GM19324 (cell line): Measurements from ENCODE around the gene FGF14.

Source experiments
- ATAC-seq: cut with Tn5 transposase; IDR thresholded peaks from one replicate; pipeline ENCODE4 v1.9.1; 2021; ENCODE audit warnings: mild to moderate bottlenecking, moderate library complexity; ENCODE audit not compliant: unreplicated experiment, low FRiP score

FGF14 gene

GRCh38 chr13:102261316-102261715 is 140.5 kb downstream of the FGF14 start:
- ATAC-seq = no peak

- ATAC-seq = no peak
Measured at GRCh38 chr13:102260256-102260655, 141.6 kb downstream of the FGF14 start.

DNA sequence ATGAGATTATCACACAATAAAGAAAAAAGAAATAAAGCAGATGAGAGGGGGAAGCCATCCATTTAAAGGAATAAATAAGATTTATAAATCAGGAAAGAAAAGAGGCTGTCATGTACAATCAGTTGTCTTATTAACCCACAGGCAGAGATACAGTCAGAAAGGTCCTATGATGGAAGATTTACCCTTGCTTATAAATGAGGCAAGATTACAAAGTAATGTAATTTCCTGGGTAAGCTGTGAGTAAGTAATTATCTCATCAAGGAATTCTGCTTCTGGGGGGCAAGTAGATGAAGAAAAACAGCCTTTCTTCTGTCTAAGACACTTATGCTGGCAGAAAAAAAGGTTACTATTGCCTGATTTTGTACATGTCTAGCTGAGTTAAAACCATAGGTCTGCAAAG is 146.4 kb downstream of the FGF14 start:
- no peak for ATAC-seq

DNA sequence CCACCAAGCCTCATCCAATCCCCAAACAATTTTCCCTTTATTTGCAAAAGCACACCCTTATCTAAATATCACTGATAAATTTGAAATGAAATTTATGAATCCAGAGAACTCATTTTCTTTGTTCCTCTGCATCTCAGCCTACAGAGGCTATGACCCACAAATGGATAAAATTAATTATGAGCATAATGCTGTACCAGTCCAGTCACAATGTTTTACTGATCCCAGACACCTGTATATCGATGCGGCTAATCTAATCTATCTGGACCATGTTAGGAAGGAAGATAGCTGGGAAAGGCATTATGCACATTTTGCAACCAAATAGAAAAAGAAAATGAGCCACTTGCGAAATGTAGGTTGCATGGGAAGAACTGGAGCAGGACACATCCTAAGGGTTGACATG is 150.0 kb downstream of the FGF14 start:
- no peak for ATAC-seq

DNA sequence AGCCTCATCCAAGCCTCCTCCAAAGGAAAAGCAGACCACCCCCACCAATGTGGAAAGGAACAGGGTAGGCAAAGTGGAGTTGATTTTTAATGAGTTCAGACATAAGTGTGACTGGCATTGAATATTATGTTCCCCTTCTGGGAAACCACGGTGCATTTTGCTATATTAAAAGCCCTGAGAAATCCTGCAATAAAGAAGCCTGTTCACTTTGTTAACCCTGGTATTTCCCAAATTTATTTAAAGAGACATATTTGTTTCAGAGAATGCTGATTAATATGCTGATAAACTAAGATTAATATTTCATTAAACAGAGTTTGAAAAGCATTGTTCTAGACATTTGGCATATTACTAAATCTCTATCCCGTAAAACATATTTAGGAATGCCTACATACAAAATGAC is 151.4 kb downstream of the FGF14 start:
- no peak for ATAC-seq

DNA sequence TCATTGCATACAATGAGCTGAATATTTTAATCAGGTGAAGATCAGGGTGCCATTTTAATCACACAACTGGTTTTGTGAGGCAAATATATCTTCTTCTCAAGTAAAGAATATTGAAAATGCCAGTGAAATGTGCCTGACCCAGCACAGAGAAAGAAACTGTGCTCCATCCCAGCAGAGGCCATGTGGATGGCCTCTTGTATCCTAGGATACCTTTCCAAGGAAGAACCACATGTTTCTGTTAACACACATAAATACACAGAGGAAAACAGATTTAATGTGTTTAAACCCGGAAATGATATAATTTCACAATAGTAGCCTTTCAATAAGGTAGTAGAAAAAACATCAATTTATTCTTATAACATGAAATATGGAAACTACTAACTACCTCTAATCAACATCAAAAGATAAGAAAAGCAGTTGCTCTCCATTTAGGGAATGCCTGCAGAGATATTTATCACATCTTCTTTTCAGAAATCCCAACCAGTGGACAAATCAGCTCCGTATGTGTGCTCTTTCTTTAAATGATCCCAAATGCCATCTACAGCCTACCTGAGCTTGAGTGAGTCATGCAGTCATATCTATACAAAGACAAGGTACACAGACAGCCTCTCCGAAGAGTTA is 157.1 kb downstream of the FGF14 start:
- ATAC-seq = no peak

DNA sequence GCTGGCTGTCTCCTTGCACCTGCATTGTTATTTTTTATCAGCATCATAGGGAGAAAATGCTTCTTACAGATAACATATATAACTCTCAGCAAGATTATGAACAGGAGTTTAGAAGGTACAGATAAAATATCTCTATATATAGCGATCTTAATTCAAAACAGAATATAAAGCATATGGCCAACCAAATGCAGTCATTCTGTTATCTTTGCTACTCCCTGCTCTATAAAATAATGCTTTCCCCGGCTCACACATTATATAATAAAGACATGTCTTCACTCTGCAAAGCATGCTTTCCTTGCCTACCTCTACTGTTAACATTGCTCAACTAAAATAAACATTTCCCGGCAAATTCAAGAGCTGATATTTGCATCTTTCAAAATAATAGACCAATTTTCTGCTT is 161.7 kb downstream of the FGF14 start:
- ATAC-seq = no peak

DNA sequence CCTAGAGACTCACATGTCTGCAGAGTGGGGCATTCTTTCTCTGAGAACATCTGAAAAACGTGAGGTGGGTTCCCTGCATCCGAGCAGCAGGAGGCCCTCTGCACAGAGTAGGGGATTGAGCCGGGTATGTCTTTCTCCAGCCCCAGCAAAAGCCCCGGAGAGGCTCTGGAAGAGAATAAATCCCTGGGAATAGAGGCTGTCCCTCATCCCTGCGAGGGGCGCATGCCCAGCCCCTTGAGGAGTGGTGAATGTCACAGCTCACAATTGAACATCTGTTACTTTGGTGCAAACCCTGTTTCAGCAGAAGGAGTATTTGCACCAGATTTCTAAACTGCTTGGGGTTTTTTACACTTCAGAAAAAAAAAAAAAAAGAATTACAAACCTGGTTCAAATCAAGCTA is 164.6 kb downstream of the FGF14 start:
- no peak for ATAC-seq

GRCh38 chr13:102236830-102237229 is 165.0 kb downstream of the FGF14 start:
- no peak for ATAC-seq

- no peak for ATAC-seq
Measured at GRCh38 chr13:102236341-102236740, 165.5 kb downstream of the FGF14 start.

DNA sequence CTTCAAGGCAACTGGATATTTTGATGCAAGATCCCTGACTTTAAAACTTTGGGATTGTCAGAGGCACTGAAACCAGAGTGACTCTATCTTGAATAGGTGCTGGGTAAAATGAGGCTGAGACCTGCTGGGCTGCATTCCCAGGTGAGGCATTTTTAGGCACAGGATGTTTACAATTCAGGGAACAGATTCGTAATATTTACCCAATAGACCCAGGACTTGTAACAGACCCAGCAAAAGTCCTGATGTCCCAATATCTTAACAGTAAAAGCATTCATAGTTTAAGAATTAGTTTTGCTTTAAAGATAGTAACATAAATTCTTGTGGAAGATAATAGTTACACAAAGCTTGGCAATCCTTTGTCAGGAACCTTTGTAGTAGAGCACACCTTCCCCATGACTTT is 166.2 kb downstream of the FGF14 start:
- ATAC-seq = no peak

GRCh38 chr13:102234618-102235017 is 167.2 kb downstream of the FGF14 start:
- no peak for ATAC-seq

- no peak for ATAC-seq
Measured at GRCh38 chr13:102233566-102234208, 168.2 kb downstream of the FGF14 start.

GRCh38 chr13:102231479-102231878 is 170.4 kb downstream of the FGF14 start:
- no peak for ATAC-seq

DNA sequence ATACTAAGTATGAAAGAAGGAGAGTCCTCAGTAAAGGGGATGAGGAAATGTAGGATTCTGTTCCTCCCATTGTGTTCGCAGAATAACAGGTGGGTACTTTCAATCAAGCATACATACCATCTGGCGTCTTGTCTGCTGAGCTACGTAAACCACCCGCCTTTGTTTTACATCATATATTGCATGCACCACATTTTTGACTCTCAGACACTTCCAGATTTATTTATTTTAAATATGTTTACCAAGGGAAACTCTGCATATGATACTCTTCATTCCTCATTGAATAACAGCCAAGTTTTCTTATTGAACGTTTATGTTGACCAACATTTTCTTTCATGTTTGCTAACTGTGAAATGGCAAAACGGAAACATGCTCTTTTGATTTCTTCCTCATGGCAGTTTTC is 174.1 kb downstream of the FGF14 start:
- no peak for ATAC-seq

GRCh38 chr13:102226591-102226990 is 175.3 kb downstream of the FGF14 start:
- ATAC-seq = no peak

- no peak for ATAC-seq
Measured at GRCh38 chr13:102225892-102226291, 176.0 kb downstream of the FGF14 start.

GRCh38 chr13:102220681-102221228 is 181.1 kb downstream of the FGF14 start:
- no peak for ATAC-seq

GRCh38 chr13:102214956-102215355 is 186.9 kb downstream of the FGF14 start:
- no peak for ATAC-seq

- ATAC-seq = no peak
Measured at GRCh38 chr13:102212729-102213128, 189.1 kb downstream of the FGF14 start.

DNA sequence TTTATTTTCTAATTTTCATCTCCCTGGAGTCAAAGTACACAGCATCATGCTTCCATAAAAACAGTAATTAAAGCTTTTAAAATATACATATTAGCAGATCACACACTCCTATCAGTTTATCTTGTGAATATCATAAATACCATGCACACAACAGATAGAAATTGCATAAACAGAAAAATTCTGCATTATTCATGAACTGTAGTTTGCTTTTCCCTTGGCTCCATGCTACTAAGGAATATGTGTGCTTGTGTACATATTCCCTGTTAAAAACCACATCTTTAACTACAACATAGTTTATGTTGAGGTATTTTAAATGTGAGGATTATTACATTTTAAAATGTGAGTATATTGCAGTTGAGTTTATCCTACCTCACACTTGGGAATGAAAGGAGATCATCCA is 193.5 kb downstream of the FGF14 start:
- ATAC-seq = no peak

GRCh38 chr13:102207680-102208342 is 194.0 kb downstream of the FGF14 start:
- ATAC-seq = no peak
